HG03097 (cell line): Measurements from ENCODE around the gene MOGAT3.
A peak's percentile ranks its signal among the peaks of the same experiment; 100 is the strongest.

Source experiments
- ATAC-seq: cut with Tn5 transposase; IDR thresholded peaks from one replicate; pipeline ENCODE4 v1.9.1; 2021; ENCODE audit not compliant: unreplicated experiment, low FRiP score

The MOGAT3 gene

GRCh38 chr7:101200862-101201599 is at the start of gene MOGAT3:
TSS of gene MOGAT3 (minus strand) at chr7:101201036. CDS start at chr7:101200854, 182 bp downstream.
- no peak for ATAC-seq

GRCh38 chr7:101250324-101250723 is 49.5 kb upstream of the MOGAT3 start:
- no peak for ATAC-seq

DNA sequence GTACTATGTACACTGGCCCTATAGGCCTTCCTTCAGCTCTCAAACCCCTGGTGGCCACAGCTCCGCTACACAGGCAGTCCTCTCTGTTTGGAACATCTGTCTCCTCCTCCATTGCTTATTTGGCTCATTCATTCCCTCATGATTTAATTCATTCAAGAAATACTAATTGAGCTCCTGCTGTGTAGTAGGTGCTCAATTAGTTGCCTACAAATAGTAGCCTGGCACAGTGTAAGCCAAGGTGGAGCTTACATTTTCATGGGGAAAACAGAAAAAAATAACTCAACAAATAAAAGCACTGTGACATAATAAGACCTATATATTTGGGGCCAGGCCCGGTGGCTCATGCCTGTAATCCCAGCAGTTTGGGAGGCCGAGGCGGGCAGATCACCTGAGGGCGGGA is 47.4 kb upstream of the MOGAT3 start:
- ATAC-seq = no peak

GRCh38 chr7:101245147-101245668 is 44.4 kb upstream of the MOGAT3 start:
- ATAC-seq = no peak

GRCh38 chr7:101244375-101245146 is 43.7 kb upstream of the MOGAT3 start, which contains the start of gene FIS1:
TSS of gene FIS1 (minus strand) at chr7:101245081. CDS start at chr7:101245004, 77 bp downstream.
- peak; percentile 82 for ATAC-seq

DNA sequence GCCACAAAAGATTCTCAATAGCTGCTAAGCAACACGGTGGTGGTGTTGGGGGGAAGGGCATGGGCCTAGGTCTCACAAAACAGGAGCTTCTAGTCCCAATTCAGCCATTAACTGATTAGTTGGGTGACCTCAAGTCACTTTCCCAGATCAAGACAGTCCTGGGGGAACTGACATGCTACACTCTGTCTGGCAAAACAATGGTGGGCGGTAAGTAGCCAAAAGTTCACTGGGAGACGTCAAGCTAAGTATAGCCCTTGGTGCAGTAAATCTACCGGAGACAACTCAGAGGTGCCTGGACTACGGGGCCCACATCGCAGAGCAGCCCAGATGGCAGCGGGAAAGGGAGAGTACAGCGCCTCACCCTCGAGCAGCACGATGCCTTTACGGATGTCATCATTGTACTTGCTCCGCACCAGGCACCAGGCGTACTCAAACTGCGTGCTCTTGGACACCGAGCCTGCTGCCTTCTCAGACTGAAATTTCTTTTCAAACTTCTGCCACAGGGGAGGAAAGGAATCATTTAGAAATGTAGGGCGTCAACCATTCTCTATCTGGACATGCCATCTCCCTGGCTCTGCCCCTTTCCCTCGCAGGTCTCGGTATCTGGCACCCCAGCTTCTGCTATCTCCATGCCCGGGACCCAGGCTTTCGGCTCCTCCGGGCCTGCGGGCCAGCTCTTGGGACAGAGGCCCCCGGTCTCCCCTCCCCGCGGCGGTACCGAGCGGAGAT is 43.0 kb upstream of the MOGAT3 start:
- no peak for ATAC-seq

GRCh38 chr7:101241443-101242349 is 40.9 kb upstream of the MOGAT3 start:
- ATAC-seq = no peak

DNA sequence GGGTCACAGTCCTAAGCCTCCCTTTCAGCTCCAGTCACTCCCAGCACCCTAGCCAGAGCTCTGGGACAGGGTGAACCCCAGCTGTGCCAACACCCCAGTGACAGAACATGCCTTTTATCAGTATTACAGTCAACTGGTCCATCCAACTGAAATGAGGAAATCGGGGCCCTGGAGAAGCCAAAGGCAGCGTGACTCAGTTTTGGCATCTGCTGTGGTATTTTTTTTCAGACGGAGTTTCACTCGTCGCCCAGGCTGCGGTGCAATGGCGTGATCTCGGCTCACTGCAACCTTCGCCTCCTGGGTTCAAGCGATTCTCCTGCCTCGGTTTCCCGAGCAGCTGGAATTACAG is 40.2 kb upstream of the MOGAT3 start:
- no peak for ATAC-seq

GRCh38 chr7:101240226-101241014 is 39.6 kb upstream of the MOGAT3 start:
- ATAC-seq = no peak

DNA sequence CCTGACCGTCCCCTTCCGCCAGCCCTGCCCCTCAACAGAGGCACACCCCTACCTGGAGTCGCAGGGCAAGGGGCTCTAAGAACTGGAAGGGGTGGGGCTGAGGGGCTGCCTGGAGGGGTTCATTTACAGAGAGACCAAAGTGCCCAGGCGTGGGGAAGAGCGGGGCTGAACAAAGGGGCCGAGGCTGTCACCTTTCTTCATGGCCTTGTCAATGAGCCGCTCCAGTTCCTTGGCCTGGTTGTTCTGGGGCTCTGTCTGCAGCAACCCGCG is 39.0 kb upstream of the MOGAT3 start:
- no peak for ATAC-seq

DNA sequence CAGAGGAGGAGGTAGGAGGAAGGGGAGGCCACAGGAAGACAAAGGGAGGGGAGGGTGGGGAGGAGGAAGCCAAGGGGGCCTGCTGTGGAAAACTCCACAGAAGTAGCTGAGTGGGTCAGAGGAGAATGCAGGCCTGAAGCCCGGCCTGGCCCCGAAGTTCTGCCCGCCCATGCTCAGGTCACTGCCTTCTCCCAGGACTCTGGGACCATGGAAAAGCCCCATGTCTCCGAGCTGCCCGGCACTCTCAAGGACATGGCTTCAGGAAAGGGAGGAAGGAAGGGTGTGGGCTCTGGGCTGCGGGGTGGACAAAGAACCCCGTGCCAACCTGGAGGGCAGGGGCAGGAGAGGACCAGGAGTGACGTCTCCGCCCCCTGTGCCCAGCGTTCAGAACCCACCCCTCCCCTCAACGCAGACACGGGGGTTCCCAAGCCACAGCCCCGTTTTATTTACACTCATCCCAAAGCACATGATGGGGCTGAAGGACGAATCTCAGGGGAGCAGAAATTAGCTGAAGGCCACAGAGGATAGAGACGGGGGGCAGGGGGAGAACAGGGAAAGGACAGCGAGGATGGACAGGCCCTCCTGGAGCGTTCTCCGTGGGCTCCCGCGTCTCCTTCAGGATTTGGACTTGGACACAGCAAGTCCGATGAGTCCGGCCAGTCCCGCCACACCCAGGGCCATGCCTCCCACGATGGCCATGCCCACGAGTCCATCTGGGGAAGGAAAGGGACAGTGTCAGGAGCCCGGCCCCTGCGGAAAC is 38.5 kb upstream of the MOGAT3 start:
- no peak for ATAC-seq

DNA sequence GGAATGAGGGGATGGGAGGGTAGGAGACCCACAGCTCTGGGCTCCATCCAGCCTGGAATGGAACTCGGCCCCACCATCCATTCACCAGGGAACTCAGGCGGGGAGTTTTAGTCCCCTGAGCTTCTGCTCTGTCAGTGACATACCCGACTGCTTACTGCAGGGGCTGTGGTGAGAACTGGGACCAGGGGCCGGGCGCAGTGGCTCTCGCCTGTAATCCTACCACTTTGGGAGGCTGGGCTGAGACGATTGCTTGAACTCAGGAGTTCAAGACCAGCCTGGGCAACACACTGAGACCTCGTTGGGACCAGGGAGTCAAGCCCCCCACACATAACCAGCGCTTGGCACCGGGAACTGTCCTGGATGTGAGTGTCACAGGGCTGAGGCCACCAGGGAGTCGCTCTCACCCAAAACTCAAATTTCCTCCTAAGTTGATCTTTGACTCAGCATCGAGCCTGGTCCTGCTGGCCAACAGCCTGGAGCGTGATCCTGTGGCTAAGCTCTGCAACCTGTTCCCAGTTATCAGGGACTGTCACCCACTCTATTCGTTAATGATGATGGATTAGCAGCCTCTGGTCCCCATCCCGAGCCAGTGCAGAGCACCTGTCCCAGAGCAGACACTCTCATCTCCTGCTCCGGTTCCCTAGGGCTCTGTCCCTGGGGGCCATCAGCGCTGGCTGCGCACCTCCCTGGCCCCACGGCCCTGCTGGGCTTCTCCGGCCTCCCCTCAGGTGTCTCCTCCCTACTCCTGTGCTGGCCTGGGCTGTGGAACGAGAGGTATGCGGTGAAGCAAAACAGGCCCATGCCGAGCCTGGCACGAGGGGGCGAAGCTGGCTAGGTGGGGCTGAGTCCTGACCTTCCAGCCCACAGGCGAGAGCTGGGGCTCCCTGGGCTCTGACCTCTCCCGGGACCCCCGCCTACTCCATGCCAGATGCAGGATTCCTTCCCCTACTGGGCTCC is 37.7 kb upstream of the MOGAT3 start:
- no peak for ATAC-seq

DNA sequence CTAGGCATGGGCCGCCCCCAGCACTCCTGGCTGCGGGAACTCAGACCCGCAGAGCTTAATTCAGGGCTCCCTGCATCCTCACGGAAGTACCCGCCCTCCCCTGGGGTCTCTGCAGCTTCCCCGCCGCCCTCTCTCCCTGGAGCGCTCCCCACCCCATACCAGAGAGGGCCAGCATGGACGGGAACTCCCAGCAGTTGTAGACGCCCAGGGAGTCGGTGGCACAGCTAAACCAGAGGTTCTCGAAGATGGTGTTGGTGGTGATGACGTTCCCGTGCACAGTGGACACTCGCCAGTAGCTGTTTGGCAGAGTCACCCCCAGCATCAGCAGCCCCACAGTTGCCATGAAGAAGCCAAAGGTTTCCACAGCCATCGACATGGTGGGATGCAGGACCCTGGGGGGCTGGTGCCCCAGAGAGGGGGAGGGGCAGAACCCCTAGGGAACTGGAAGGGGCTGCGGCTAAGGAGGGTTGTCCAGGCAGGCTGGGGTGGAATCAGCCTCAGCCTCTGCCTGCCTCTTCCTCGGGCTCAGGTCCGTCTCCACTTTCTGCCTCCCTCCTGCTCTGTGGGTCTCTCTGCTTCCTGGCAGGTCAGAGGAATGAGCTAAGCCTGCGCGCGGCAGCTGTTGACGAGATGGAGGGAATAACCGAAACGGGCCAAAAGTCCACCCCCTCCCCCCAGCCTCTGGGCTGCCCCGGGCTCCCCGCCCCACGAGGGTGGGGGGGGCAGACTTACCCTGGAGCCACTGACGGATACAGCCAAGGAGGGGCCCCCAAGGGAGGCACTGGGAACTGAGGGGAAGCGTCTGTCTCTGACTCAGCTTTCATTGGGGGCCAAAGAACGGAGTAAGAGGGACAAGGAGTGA is 36.6 kb upstream of the MOGAT3 start, which contains the start of gene CLDN15:
Gene CLDN15, minus strand, starts transcription at position 597 of the 862 bp plus-strand sequence. Its CDS starts 221 bp downstream, at position 376.
- no peak for ATAC-seq

DNA sequence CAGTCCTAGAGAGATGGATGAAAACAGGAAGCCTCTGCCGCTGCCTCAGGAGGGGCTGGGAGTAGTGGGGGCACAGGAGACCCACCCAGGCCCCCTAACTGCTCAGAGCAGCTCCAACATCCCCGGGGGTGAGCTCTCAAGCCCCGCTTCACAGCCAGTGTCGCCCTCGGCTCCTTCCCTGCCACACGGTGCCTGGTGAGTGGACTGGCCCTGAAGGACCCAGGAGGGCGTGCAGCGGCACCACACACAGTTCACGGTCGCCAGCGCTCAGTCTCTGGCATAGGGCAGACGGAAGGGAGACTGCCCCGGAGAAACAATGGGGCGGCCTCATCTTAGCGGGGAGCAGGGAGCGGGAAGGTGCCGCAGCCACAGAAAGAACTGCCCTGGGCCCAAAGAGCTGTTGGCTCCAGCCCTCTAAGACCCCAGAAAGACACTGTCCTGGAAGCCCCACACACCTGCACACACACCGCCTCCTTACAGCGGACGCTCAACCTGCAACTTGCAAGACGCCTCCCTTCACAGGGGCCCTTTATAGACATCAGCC is 35.5 kb upstream of the MOGAT3 start:
- no peak for ATAC-seq

- no peak for ATAC-seq
Observed at GRCh38 chr7:101235522-101235921, 34.7 kb upstream of the MOGAT3 start.

DNA sequence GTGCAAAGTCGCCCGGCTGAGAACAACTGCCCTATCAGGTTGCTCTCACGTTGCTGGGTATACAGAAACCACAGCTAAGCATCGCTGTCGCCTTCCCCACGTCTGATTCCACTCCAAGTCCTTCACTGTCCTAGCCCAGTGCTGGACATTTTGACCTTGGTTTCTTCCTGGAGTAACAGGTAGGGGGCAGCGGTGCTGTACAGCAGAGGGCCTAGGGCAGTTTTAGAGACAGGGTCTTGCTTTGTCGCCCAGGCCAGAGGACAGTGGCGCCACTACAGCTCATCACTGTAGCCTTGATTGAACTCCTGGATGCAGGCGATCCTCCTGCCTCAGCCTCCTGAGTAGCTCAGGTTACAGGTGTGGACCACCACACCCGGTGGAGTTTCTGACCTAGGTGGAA is 34.2 kb upstream of the MOGAT3 start:
- ATAC-seq = no peak
